WTC11 (cell line): ENCODE data around the gene PPP1R27. TPM values are rescaled to one million over a fixed set of nuclear protein-coding genes. Genes with fewer than 3 reads are reported as not detected.

Source experiments
- ATAC-seq: fragments of 200-7000 bp; cut with Tn5 transposase; 2 replicates; pipeline ENCODE4 v1.10.0; 2021; ENCODE audit warnings: mild to moderate bottlenecking, moderate library complexity
- CTCF ChIA-PET: fragments of 300-600 bp; sonication (Branson Sonifier 250); formaldehyde crosslinking; loops from one replicate; lab custom pipeline; 2021; ENCODE audit warnings: antibody characterized with exemption; lab: Charles Lee
- POLR2A ChIA-PET: fragments of 350-600 bp; sonication (Branson Sonifier 250); formaldehyde crosslinking; loops from one replicate; lab custom pipeline; 2021; ENCODE audit warnings: antibody characterized with exemption; lab: Charles Lee
- DNase-seq: peaks from one replicate; pipeline ENCODE4 v3.0.0; 2021; ENCODE audit warnings: low spot score
- H3K27ac Mint-ChIP-seq: 2 replicates; pipeline ENCODE4 v1.8.0; 2021; ENCODE audit warnings: mixed read lengths
- H3K27me3 Mint-ChIP-seq: 2 replicates; pipeline ENCODE4 v1.8.0; 2021; ENCODE audit warnings: low read depth, mild to moderate bottlenecking, moderate library complexity, mixed read lengths
- H3K36me3 Mint-ChIP-seq: 2 replicates; pipeline ENCODE4 v1.8.0; 2021; ENCODE audit warnings: mixed read lengths
- H3K4me1 Mint-ChIP-seq: 2 replicates; pipeline ENCODE4 v1.8.0; 2022; ENCODE audit warnings: mixed read lengths
- H3K4me3 Mint-ChIP-seq: 2 replicates; pipeline ENCODE4 v1.8.0; 2021; ENCODE audit warnings: mild to moderate bottlenecking, moderate library complexity, mixed read lengths
- H3K9me3 Mint-ChIP-seq: 2 replicates; pipeline ENCODE4 v1.8.0; 2021; ENCODE audit warnings: mixed read lengths
- ARID4B ChIP-seq: sonication (generic); formaldehyde crosslinking; IDR thresholded peaks from 2 replicates; pipeline ENCODE4 v1.8.0; 2023; ENCODE audit warnings: missing genetic modification reagents, mild to moderate bottlenecking, borderline replicate concordance
- FOXP4 ChIP-seq: sonication (generic); formaldehyde crosslinking; IDR thresholded peaks from 2 replicates; pipeline ENCODE4 v1.8.0; 2022; ENCODE audit warnings: mild to moderate bottlenecking, missing genetic modification reagents
- GRHL2 ChIP-seq: fragments of 250-450 bp; sonication (Bioruptor Pico); IDR thresholded peaks from 2 replicates; pipeline ENCODE4 v1.8.0; 2022; ENCODE audit warnings: mild to moderate bottlenecking, moderate library complexity; ENCODE audit not compliant: insufficient replicate concordance, severe bottlenecking
- GTF2I ChIP-seq: fragments of 250-450 bp; sonication (Bioruptor Pico); conservative IDR thresholded peaks from 2 replicates; pipeline ENCODE4 v1.4.0; 2021; ENCODE audit warnings: mild to moderate bottlenecking
- OVOL2 ChIP-seq: fragments of 250-450 bp; sonication (Bioruptor Pico); IDR thresholded peaks from 2 replicates; pipeline ENCODE4 v1.9.0; 2021; ENCODE audit warnings: mild to moderate bottlenecking, borderline replicate concordance
- TCF7 ChIP-seq: sonication (generic); formaldehyde crosslinking; IDR thresholded peaks from 2 replicates; pipeline ENCODE4 v1.8.0; 2022; ENCODE audit warnings: mild to moderate bottlenecking, low read depth, missing genetic modification reagents, moderate library complexity
- ZNF219 ChIP-seq: sonication (generic); formaldehyde crosslinking; IDR thresholded peaks from 2 replicates; pipeline ENCODE4 v1.8.0; 2023; ENCODE audit warnings: missing genetic modification reagents, mild to moderate bottlenecking, borderline replicate concordance
- ZNF263 ChIP-seq: sonication (generic); formaldehyde crosslinking; IDR thresholded peaks from 2 replicates; pipeline ENCODE4 v1.8.1; 2022; ENCODE audit warnings: low read depth, mild to moderate bottlenecking, moderate library complexity, missing genetic modification reagents
- ZNF396 ChIP-seq: fragments of 250-450 bp; sonication (Bioruptor Pico); IDR thresholded peaks from 2 replicates; pipeline ENCODE4 v1.8.0; 2021; ENCODE audit warnings: mild to moderate bottlenecking, moderate library complexity, borderline replicate concordance
- total RNA-seq: library from RNA; stranded (reverse); gene quantifications from 3 replicates; pipeline ENCODE4 v1.2.3, GENCODE V29; 2021
- TF ChIP-seq, protein P1 (sequence below): sonication (generic); formaldehyde crosslinking; IDR thresholded peaks from 2 replicates; pipeline ENCODE4 v1.8.1; 2023; ENCODE audit warnings: mild to moderate bottlenecking, moderate library complexity, missing genetic modification reagents
- TF ChIP-seq, protein P2 (sequence below): sonication (generic); formaldehyde crosslinking; IDR thresholded peaks from 2 replicates; pipeline ENCODE4 v1.8.0; 2023; ENCODE audit warnings: missing genetic modification reagents
- TF ChIP-seq, protein P3 (sequence below): fragments of 200-600 bp; IDR thresholded peaks from 2 replicates; pipeline ENCODE4 v1.8.0; 2022; ENCODE audit warnings: antibody characterized with exemption

Gene PPP1R27
- total RNA-seq, 1 experiment from 2014 or later = not detected

DNA sequence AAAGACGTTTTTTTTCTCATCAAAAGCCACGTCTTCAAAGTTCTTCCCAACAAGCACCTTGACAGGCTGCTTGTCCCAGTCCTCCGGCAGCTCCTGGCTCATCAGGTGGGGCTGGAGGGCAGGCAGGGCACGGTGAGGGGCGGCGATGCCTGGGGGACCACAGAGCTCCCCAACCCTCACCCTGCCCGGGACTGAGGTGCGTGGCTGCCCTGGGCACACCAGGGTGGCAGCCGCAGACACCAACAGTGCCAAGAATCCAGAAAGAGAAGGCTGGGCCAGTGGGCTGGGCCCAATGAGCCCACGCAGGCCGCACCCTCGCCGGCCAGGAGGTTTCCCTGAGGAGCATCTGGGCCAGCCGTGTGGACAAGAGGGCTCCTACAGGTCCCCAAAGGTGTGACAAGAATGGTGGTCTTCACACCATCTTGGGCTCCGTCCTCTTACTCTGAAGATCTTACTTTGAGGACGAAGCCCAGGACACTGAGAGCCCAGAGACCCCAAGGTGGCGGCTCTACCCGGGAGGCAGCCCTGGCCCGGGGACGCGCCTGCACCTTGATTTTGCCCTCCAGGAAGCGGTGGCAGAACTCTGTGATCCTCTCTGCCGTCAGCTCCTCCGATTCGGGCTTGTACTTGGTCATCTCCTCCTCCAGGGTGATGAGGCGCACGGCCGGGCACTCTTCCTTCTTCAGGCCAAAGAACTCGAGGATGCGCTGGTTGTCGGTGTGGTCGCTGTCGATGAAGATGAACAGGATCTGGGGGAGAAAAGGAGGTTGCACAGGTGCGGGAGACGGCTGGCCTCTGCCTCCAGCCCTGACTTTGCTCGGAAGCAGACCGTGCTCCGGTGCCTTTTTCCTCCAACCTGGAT is 11.3 kb upstream of the PPP1R27 start:
- no peak overlapping the region for H3K27ac Mint-ChIP-seq
- no peaks in the 10 kb centered on the region for H3K9me3 Mint-ChIP-seq
- H3K27me3 Mint-ChIP-seq = no peaks in the 10 kb centered on the region
- ATAC-seq (no peak), DNase-seq (no peak)
- ChIA-PET CTCF (no interaction called here), POLR2A (no interaction called here)
- H3K36me3 Mint-ChIP-seq = peaks cover 35% of the 10 kb centered on the region
- H3K4me3 Mint-ChIP-seq = no peak overlapping the region
- H3K4me1 Mint-ChIP-seq = no peaks in the 10 kb centered on the region
- TF ChIP-seq ZNF263 (CRISPR knock-in tag) = no peak

DNA sequence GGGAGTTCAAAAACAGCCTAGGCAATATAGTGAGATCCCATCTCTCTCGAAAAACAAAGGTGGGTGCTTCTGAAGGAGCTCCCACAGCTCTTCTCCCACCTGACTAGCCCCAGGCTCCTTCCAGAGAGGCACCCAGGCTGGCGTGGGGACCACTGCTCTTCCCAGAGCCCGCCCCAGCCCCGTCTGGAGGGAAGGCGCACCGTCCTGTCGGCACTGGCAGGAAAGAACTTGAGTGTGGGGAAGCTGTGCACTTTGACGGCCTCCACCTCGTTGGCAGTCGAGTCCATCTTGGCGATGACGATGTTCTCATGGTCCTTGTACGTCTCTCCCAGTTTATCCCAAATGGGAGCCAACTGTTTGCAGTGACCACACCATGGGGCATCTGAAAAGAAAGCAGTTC is 10.5 kb upstream of the PPP1R27 start:
- no peak for TF ChIP-seq ZNF219 (CRISPR knock-in tag)
- no peak for TF ChIP-seq GRHL2 (CRISPR knock-in tag)
- TF ChIP-seq, protein P1, sequence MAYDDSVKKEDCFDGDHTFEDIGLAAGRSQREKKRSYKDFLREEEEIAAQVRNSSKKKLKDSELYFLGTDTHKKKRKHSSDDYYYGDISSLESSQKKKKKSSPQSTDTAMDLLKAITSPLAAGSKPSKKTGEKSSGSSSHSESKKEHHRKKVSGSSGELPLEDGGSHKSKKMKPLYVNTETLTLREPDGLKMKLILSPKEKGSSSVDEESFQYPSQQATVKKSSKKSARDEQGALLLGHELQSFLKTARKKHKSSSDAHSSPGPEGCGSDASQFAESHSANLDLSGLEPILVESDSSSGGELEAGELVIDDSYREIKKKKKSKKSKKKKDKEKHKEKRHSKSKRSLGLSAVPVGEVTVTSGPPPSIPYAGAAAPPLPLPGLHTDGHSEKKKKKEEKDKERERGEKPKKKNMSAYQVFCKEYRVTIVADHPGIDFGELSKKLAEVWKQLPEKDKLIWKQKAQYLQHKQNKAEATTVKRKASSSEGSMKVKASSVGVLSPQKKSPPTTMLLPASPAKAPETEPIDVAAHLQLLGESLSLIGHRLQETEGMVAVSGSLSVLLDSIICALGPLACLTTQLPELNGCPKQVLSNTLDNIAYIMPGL (CRISPR knock-in tag) = no peak
- TF ChIP-seq FOXP4 (CRISPR knock-in tag) = no peak
- no peak for TF ChIP-seq ARID4B (CRISPR knock-in tag)
- no peak for TF ChIP-seq ZNF396
- no peak for TF ChIP-seq GTF2I (CRISPR knock-in tag)
- no peak for TF ChIP-seq TCF7 (CRISPR knock-in tag)
- no peak for TF ChIP-seq OVOL2 (CRISPR knock-in tag)
- TF ChIP-seq, protein P2, sequence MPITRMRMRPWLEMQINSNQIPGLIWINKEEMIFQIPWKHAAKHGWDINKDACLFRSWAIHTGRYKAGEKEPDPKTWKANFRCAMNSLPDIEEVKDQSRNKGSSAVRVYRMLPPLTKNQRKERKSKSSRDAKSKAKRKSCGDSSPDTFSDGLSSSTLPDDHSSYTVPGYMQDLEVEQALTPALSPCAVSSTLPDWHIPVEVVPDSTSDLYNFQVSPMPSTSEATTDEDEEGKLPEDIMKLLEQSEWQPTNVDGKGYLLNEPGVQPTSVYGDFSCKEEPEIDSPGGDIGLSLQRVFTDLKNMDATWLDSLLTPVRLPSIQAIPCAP = no peak
- TF ChIP-seq, protein P3, sequence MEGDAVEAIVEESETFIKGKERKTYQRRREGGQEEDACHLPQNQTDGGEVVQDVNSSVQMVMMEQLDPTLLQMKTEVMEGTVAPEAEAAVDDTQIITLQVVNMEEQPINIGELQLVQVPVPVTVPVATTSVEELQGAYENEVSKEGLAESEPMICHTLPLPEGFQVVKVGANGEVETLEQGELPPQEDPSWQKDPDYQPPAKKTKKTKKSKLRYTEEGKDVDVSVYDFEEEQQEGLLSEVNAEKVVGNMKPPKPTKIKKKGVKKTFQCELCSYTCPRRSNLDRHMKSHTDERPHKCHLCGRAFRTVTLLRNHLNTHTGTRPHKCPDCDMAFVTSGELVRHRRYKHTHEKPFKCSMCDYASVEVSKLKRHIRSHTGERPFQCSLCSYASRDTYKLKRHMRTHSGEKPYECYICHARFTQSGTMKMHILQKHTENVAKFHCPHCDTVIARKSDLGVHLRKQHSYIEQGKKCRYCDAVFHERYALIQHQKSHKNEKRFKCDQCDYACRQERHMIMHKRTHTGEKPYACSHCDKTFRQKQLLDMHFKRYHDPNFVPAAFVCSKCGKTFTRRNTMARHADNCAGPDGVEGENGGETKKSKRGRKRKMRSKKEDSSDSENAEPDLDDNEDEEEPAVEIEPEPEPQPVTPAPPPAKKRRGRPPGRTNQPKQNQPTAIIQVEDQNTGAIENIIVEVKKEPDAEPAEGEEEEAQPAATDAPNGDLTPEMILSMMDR = no peak
- H3K9me3 Mint-ChIP-seq = no peaks in the 10 kb centered on the region
- ATAC-seq (no peak), DNase-seq (no peak)
- no peak overlapping the region for H3K27ac Mint-ChIP-seq
- no peaks in the 10 kb centered on the region for H3K4me1 Mint-ChIP-seq
- ChIA-PET CTCF (no interaction called here), POLR2A (no interaction called here)
- H3K4me3 Mint-ChIP-seq = no peak overlapping the region
- H3K27me3 Mint-ChIP-seq = no peaks in the 10 kb centered on the region
- peaks cover 34% of the 10 kb centered on the region for H3K36me3 Mint-ChIP-seq
